T-helper 2 cell treated with Interferon-gamma antibody and Interleukin-4, amounts not matched to agents 5 μg/mL and 100 μg/mL, for 36 hours (primary cell): ENCODE measurements around the gene AKIRIN1.
"Not testable (repeated sequence)": the region's sequence is repeated elsewhere in the genome, so short reads cannot be mapped to it uniquely, and the experiment has no call there.

Source experiments
- DNase-seq: peaks from one replicate; pipeline ENCODE4 v3.0.0; 2021; ENCODE audit warnings: low spot score
- H3K27ac Mint-ChIP-seq: one replicate; pipeline ENCODE4 v1.8.0; 2021; ENCODE audit warnings: mild to moderate bottlenecking, mixed read lengths
- H3K27me3 Mint-ChIP-seq: one replicate; pipeline ENCODE4 v1.8.0; 2021; ENCODE audit warnings: low read depth, mixed read lengths
- H3K36me3 Mint-ChIP-seq: one replicate; pipeline ENCODE4 v1.8.0; 2021; ENCODE audit warnings: low read depth, mixed read lengths
- H3K4me1 Mint-ChIP-seq: one replicate; pipeline ENCODE4 v1.8.0; 2021; ENCODE audit warnings: low read depth, mixed read lengths
- H3K4me3 Mint-ChIP-seq: one replicate; pipeline ENCODE4 v1.8.0; 2022; ENCODE audit warnings: mild to moderate bottlenecking, moderate library complexity, mixed read lengths
- H3K9me3 Mint-ChIP-seq: one replicate; pipeline ENCODE4 v1.8.0; 2021; ENCODE audit warnings: mixed read lengths

AKIRIN1 gene

DNA sequence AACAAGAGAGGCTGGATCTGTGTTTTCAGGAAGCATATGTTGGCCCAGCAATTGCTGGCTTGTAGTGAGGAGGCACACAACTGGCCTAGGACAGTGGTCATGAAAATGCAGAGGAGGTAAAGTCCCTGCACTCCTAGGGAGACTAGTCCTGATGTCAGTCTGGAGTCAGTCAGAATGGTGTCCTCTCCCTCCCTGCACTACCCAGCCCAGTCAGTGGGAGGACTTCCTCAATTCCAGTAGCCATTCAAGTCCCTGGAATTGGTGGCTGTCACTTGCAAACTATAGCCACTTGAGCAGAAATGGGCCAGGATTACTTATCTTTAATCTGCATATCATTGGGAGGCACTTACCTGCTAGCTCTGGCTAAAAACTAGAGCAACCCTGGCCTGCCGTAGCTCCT lies 53.7 kb downstream of the AKIRIN1 start:
- Mint-ChIP-seq H3K4me1 (no peaks in the 10 kb centered on the region), H3K27me3 (no peaks in the 10 kb centered on the region), H3K4me3 (no peak overlapping the region), H3K9me3 (no peaks in the 10 kb centered on the region), H3K36me3 (peaks cover 8% of the 10 kb centered on the region), H3K27ac (no peak overlapping the region)
- no peak for DNase-seq

GRCh38 chr1:39045231-39045630 lies 54.2 kb downstream of the AKIRIN1 start:
- Mint-ChIP-seq H3K27ac (no peak overlapping the region), H3K9me3 (no peaks in the 10 kb centered on the region), H3K4me3 (no peak overlapping the region), H3K36me3 (peaks cover 8% of the 10 kb centered on the region), H3K27me3 (no peaks in the 10 kb centered on the region), H3K4me1 (no peaks in the 10 kb centered on the region)
- no peak for DNase-seq

DNA sequence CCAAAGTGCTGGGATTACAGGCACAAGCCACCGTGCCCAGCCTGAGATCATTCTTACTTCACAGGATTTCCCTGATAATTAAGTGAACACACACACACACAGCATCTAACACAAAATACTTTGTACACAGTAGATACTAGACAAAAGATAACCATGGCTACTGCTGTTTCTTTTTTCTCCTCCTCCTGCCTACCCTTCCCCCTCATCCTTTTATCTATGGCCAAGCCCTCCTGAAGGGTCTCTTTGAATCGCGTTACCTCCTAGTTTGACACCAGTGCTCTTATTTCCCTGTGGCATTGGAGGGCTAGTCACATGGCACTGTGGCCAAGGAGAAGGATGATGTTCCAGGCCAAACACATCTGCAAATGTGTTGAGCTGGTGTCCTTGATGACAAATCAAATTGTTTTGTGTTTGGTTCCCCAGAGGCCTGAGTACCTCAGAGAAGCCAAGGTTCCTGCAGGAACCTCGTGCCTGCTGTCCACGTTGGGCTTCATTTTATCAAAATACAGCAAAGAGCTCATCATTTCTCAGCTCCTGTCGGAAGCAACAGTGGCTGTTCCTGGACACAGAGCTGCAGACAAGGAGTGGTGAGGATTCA lies 55.6 kb downstream of the AKIRIN1 start:
- Mint-ChIP-seq H3K4me1 (peaks cover 3% of the 10 kb centered on the region), H3K27me3 (no peaks in the 10 kb centered on the region), H3K4me3 (no peak overlapping the region), H3K36me3 (peaks cover 8% of the 10 kb centered on the region), H3K9me3 (no peaks in the 10 kb centered on the region), H3K27ac (no peak overlapping the region)
- no peak for DNase-seq

DNA sequence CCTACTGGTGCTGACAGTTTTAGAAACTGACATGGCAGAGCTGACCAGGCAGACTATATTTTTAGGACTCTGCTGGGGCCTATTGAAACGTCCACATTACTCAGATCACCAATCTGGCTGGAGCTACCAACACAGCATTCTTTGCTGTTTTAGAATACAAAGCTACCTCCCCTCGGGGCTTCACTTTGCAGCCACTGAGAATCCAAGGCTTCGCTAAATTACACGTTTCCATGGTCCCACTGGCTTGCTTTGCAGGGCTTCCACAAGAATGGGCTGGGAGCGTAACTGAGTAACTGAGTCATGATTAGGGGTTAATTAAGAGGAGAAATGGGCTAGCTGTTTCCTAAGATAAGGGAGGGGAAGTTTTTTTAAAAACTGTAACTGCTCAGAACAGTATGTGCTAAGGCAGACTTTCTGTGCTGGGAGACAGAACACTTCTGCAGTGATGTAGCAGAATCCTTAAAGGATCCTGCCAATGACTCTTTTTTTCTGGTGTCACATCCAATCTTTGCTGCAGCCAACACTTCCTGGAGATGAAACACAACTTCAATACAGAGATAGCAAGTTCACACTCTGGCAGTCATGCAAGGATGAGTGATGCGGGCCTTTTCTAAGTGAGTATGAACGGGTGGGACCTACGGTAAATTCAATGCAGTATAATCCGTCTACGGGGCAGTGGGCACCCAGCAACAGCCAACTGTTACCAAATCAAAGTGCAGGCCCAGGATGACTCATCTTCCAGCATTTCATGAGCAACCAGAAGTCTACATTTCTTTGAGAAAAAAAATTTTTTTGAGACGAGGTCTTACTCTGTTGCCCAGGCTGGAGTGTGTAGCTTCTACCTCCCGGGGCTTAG lies 56.5 kb downstream of the AKIRIN1 start:
- Mint-ChIP-seq H3K9me3 (no peaks in the 10 kb centered on the region), H3K27me3 (no peaks in the 10 kb centered on the region), H3K27ac (no peak overlapping the region), H3K36me3 (peaks cover 5% of the 10 kb centered on the region), H3K4me1 (peaks cover 3% of the 10 kb centered on the region), H3K4me3 (no peak overlapping the region)
- no peak for DNase-seq

GRCh38 chr1:39048745-39049370 lies 57.8 kb downstream of the AKIRIN1 start:
- Mint-ChIP-seq H3K9me3 (no peaks in the 10 kb centered on the region), H3K27me3 (no peaks in the 10 kb centered on the region), H3K36me3 (peaks cover 1% of the 10 kb centered on the region), H3K4me1 (peaks cover 3% of the 10 kb centered on the region), H3K27ac (no peak overlapping the region), H3K4me3 (no peak overlapping the region)
- DNase-seq: no peak

DNA sequence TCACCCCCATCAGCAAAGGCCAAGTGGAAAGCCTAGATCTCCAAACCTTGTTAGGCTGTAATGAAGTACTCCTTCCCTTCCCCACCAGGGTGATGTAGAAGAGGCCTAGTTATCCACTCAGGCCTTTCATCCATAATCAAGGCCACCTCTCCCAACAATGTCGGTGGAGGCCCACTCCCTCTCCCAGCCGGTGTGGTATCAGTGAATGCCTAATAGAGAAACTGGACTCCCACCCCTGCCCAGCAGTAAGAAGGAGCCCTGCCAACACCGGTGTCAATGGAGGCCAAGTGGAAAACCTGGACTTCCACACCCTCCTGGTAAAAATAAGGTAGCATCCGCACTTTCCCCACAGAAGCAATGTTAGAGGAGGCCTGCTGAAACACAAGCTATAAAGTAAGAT lies 58.9 kb downstream of the AKIRIN1 start:
- no peaks in the 10 kb centered on the region for H3K36me3 Mint-ChIP-seq
- no peaks in the 10 kb centered on the region for H3K9me3 Mint-ChIP-seq
- H3K4me1 Mint-ChIP-seq: peaks cover 3% of the 10 kb centered on the region
- no peaks in the 10 kb centered on the region for H3K27me3 Mint-ChIP-seq
- no peak overlapping the region for H3K4me3 Mint-ChIP-seq
- DNase-seq: no peak
- no peak overlapping the region for H3K27ac Mint-ChIP-seq

DNA sequence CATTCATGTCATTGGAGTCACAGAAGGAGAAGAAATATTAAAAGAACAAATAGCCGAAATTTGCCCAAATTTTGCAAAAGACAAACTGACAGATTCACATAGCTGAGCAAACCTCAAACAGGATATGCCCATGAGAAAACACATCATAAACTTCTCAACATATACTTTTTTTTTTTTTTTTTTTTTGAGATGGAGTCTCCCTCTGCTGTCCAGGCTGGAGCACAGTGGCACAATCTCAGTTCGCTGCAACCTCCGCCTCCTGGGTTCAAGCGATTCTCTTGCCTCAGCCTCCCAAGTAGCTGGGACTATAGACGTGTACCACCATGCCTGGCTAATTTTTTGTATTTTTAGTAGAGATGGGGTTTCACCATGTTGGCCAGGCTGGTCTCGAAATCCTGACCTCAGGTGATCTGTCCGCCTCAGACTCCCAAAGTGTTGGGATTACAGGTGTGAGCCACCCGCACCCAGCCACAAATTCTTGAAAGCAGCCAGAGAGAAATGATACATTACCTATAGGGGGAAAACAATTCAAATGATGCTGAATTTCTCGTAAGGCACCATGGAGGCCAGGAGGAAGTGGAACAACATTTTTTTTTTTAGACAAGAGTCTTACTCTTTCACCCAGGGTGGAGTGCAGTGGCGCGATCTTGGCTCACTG lies 60.2 kb downstream of the AKIRIN1 start:
- not testable (repeated sequence) for H3K4me1 Mint-ChIP-seq, H3K27ac Mint-ChIP-seq, H3K27me3 Mint-ChIP-seq, H3K9me3 Mint-ChIP-seq, H3K4me3 Mint-ChIP-seq, DNase-seq, H3K36me3 Mint-ChIP-seq

- H3K27ac Mint-ChIP-seq: no peak overlapping the region
- no peak for DNase-seq
Measured at GRCh38 chr1:39051956-39052355, 60.9 kb downstream of the AKIRIN1 start.

GRCh38 chr1:39055213-39055710 lies 64.2 kb downstream of the AKIRIN1 start:
- not testable (repeated sequence) for H3K4me3 Mint-ChIP-seq, DNase-seq, H3K4me1 Mint-ChIP-seq, H3K27me3 Mint-ChIP-seq, H3K9me3 Mint-ChIP-seq, H3K36me3 Mint-ChIP-seq, H3K27ac Mint-ChIP-seq

More at GRCh38 chr1:39051956-39052355, 60.9 kb downstream of the AKIRIN1 start:
- Mint-ChIP-seq H3K36me3 (no peaks in the 10 kb centered on the region), H3K4me1 (peaks cover 3% of the 10 kb centered on the region), H3K27me3 (no peaks in the 10 kb centered on the region), H3K9me3 (no peaks in the 10 kb centered on the region), H3K4me3 (no peak overlapping the region)
